Heart left ventricle (tissue), 13 donors: ENCODE measurements around the gene ADA.

ENCODE experiments used
- CTCF ChIP-seq, 12 donors: fragments of 200-600 bp; sonication (generic) in 4 of 12; IDR thresholded peaks; one replicate each; pipeline versions ENCODE4 v1.5.0 to v1.8.0; 2018 to 2022; ENCODE audit warnings: antibody characterized with exemption in 12 of 12, mild to moderate bottlenecking in 5 of 12
- POLR2A ChIP-seq, 2 donors: fragments of 450-650 bp; IDR thresholded peaks; one replicate each; pipeline ENCODE4 v1.6.1; 2017; ENCODE audit warnings: antibody characterized with exemption in 2 of 2, mild to moderate bottlenecking in 2 of 2, moderate library complexity in 2 of 2
- donor health status: ischemic (EF 13 %, LVEDD 7.1; RV severe dilation, severe dysfunction).
- donor health status: DM: no; HTN: yes; CAD: no.
- donor health status: DM: no; HTN: no; CAD: no.
- donor health status: ischemic (EF 25% LVEDD 6.9; RV normal size, moderate dysfunction).
- donor health status: ischemic (EF 25% LVEDD 5.7; RV mildly dilated, moderate dysfunction).
- donor health status: ischemic (EF 35%, LVEDD 5.7; RV mildly dilated, moderate dysfunction).
- donor health status: nonischemic (EF 11% LVEDD 7.7; RV severe dilation, severe dysfunction).
- donor health status: DM: yes; HTN: yes; CAD: no.
- donor health status: PGD.
- donor health status: ischemic (EF 29% LVEDD 5.4; RV normal size, mild dysfunction).
- donor health status: nonischemic (EF 23%, LVEDD 6.1; RV moderate dilation, normal function).

- TF ChIP-seq CTCF (IDR thresholded peaks at IDR 0.05) (no peak), POLR2A (IDR thresholded peaks at IDR 0.05) (peak in 1 of 2 donors; percentile 18)
These were observed 41.5 kb upstream of the ADA start for GRCh38 chr20:44692932-44693480.
